ENCODE results near the gene DALRD3. TPM values are rescaled to one million over a fixed set of nuclear protein-coding genes. Genes with fewer than 3 reads are reported as not detected.

Gene DALRD3
- total RNA-seq, 1 experiment from 2014 or later: 42.9 TPM

- no peak for TF ChIP-seq REST (IDR thresholded peaks at IDR 0.05; ENCODE audit: low read depth)
- no peak for TF ChIP-seq FOSL1 (IDR thresholded peaks at IDR 0.05; ENCODE audit: low read depth)
- TF ChIP-seq JUND (IDR thresholded peaks at IDR 0.05): no peak
- TF ChIP-seq CTCF (IDR thresholded peaks at IDR 0.05 in 2 of 3, conservative IDR thresholded peaks at IDR 0.05 in 1 of 3; ENCODE audit: borderline replicate concordance in 1 of 3, insufficient read depth in 1 of 3, low read depth in 2 of 3, low read length in 2 of 3): no peak
- no peak for TF ChIP-seq POLR2A (IDR thresholded peaks at IDR 0.05; ENCODE audit: borderline replicate concordance, extremely low read depth, insufficient read depth, insufficient read length)
These were observed 39.6 kb upstream of the DALRD3 start (continued) for GRCh38 chr3:49058011-49058410.

- no TSS peak for BruUV-seq (replicated peaks)
- DNase-seq (ENCODE audit: low read depth, low spot score) (no peak), ATAC-seq (no peak)
- Histone ChIP-seq H3K4me3 (replicated peaks in 1 of 2; ENCODE audit: low read depth in 1 of 2, low read length in 2 of 2) (no peak overlapping the region), H3K27me3 (ENCODE audit: insufficient read depth, low read length) (no peaks in the 10 kb centered on the region), H4K20me1 (ENCODE audit: insufficient read depth) (no peaks in the 10 kb centered on the region), H3K27ac (ENCODE audit: low read depth, low read length) (no peak overlapping the region), H3K4me1 (ENCODE audit: control insufficient read depth in 1 of 2, insufficient read depth in 2 of 2, low read length in 2 of 2) (no peaks in the 10 kb centered on the region), H3K79me2 (ENCODE audit: insufficient read depth, low read length) (peaks cover 44% of the 10 kb centered on the region), H3K9me3 (ENCODE audit: control insufficient read depth in 1 of 2, insufficient read depth in 1 of 2, low read depth in 1 of 2, low read length in 2 of 2) (no peaks in the 10 kb centered on the region), H3K4me2 (ENCODE audit: low read length) (no peak overlapping the region), H3K9ac (ENCODE audit: low read length) (no peak overlapping the region), H3K36me3 (ENCODE audit: control insufficient read depth in 1 of 2, insufficient read depth in 2 of 2, low read length in 2 of 2) (peaks cover 26 to 34% of the 10 kb centered on the region in 2 experiments; a peak in 3 of 4 replicates), H2AFZ (ENCODE audit: low read depth, low read length, poor library complexity, severe bottlenecking) (no peak overlapping the region), H3K9me2 (ENCODE audit: insufficient read depth) (no peaks in the 10 kb centered on the region)
- POLR2A ChIA-PET: no interaction called here
- RAD21 ChIA-PET (ENCODE audit: low non-redundant PET in 1 of 2, low total read pairs in 2 of 2, uncharacterized antibody in 2 of 2, unreplicated experiment in 2 of 2): no interaction called here
- intact Hi-C loops (cut with micrococcal nuclease): no loop called here
- CTCF ChIA-PET: no interaction called here
- TF ChIP-seq POLR2AphosphoS5 (IDR thresholded peaks at IDR 0.05; ENCODE audit: low read depth, low read length): no peak
- no peak for TF ChIP-seq FOSL1 (IDR thresholded peaks at IDR 0.05; ENCODE audit: low read depth)
- TF ChIP-seq MAX (IDR thresholded peaks at IDR 0.05): no peak
- no peak for TF ChIP-seq CBX3 (IDR thresholded peaks at IDR 0.05; ENCODE audit: low read depth)
- no peak for TF ChIP-seq ATF3 (IDR thresholded peaks at IDR 0.05)
- TF ChIP-seq ZFX (IDR thresholded peaks at IDR 0.05): no peak
- TF ChIP-seq ZNF274 (IDR thresholded peaks at IDR 0.05; ENCODE audit: low read depth, low read length): no peak
- no peak for TF ChIP-seq CTCF (IDR thresholded peaks at IDR 0.05 in 2 of 3, conservative IDR thresholded peaks at IDR 0.05 in 1 of 3; ENCODE audit: borderline replicate concordance in 1 of 3, insufficient read depth in 1 of 3, low read depth in 2 of 3, low read length in 2 of 3)
- no peak for TF ChIP-seq POLR2A (IDR thresholded peaks at IDR 0.05; ENCODE audit: borderline replicate concordance, extremely low read depth, insufficient read depth, insufficient read length)
- TF ChIP-seq EGR1 (IDR thresholded peaks at IDR 0.05; ENCODE audit: low read depth): no peak
- TF ChIP-seq EZH2 (IDR thresholded peaks at IDR 0.05): no peak
- TF ChIP-seq CEBPB (IDR thresholded peaks at IDR 0.05; ENCODE audit: low read depth): no peak
These were observed 38.9 kb upstream of the DALRD3 start for GRCh38 chr3:49057268-49057667.

Data from HCT116 (cell line).